T-helper 17 cell (primary cell): ENCODE data around the gene HELZ2. TPM values are rescaled to one million over a fixed set of nuclear protein-coding genes. Genes with fewer than 3 reads are reported as not detected.
"Not testable (repeated sequence)": the region's sequence is repeated elsewhere in the genome, so short reads cannot be mapped to it uniquely, and the experiment has no call there.

Experiments
- ATAC-seq: fragments of 150-1000 bp; cut with Tn5 transposase; 2 replicates; pipeline ENCODE4 v1.10.0; 2021; ENCODE audit warnings: mild to moderate bottlenecking, moderate library complexity
- DNase-seq, 3 donors: peaks; one replicate each; pipeline versions ENCODE4 v3.0.0 to v3.0.0-alpha.2; 2020 to 2021
- H3K9me3 ChIP-seq: one replicate; pipeline ENCODE4 v1.7.0; 2013; ENCODE audit warnings: low read length, mild to moderate bottlenecking; ENCODE audit not compliant: control insufficient read depth, poor library complexity, severe bottlenecking
- H3K27ac Mint-ChIP-seq: one replicate; pipeline ENCODE4 v1.8.0; 2022; ENCODE audit warnings: mild to moderate bottlenecking, moderate library complexity, mixed read lengths
- H3K27me3 Mint-ChIP-seq: one replicate; pipeline ENCODE4 v1.8.0; 2022; ENCODE audit warnings: mixed read lengths
- H3K36me3 Mint-ChIP-seq: one replicate; pipeline ENCODE4 v1.8.0; 2022; ENCODE audit warnings: low read depth, mixed read lengths
- H3K4me1 Mint-ChIP-seq: one replicate; pipeline ENCODE4 v1.8.0; 2022; ENCODE audit warnings: mild to moderate bottlenecking, mixed read lengths
- H3K4me3 Mint-ChIP-seq: one replicate; pipeline ENCODE4 v1.8.0; 2022; ENCODE audit warnings: mild to moderate bottlenecking, moderate library complexity, mixed read lengths
- total RNA-seq, 4 donors: library from RNA in 2 of 4; stranded (reverse) in 2 of 4; gene quantifications; one replicate each; pipeline ENCODE4 v1.2.3 and lab custom pipeline; 2022 to 2026

The HELZ2 gene
- total RNA-seq, 2 donors from 2014 or later = 48.0 to 54.8 TPM

- DNase-seq = no peak
- Mint-ChIP-seq H3K36me3 (peaks cover 4% of the 10 kb centered on the region), H3K4me3 (no peak overlapping the region), H3K27me3 (no peaks in the 10 kb centered on the region), H3K27ac (no peak overlapping the region), H3K4me1 (peaks cover 5% of the 10 kb centered on the region)
- no peak for ATAC-seq
- H3K9me3 ChIP-seq = no peaks in the 10 kb centered on the region
These were observed 12.2 kb downstream of the HELZ2 start for GRCh38 chr20:63561624-63562396.

GRCh38 chr20:63560856-63561609 is 13.0 kb downstream of the HELZ2 start:
- Mint-ChIP-seq H3K36me3 (peaks cover 4% of the 10 kb centered on the region), H3K4me1 (peaks cover 5% of the 10 kb centered on the region), H3K27me3 (no peaks in the 10 kb centered on the region), H3K4me3 (no peak overlapping the region), H3K27ac (no peak overlapping the region)
- no peaks in the 10 kb centered on the region for H3K9me3 ChIP-seq
- no peak for ATAC-seq
- no peak for DNase-seq

GRCh38 chr20:63560333-63560805 is 13.7 kb downstream of the HELZ2 start:
- DNase-seq (no peak), ATAC-seq (no peak)
- H3K36me3 Mint-ChIP-seq = peaks cover 4% of the 10 kb centered on the region
- peaks cover 5% of the 10 kb centered on the region for H3K4me1 Mint-ChIP-seq
- no peaks in the 10 kb centered on the region for H3K27me3 Mint-ChIP-seq
- H3K27ac Mint-ChIP-seq = no peak overlapping the region
- no peak overlapping the region for H3K4me3 Mint-ChIP-seq
- H3K9me3 ChIP-seq = no peaks in the 10 kb centered on the region

GRCh38 chr20:63559485-63560332 is 14.3 kb downstream of the HELZ2 start:
- H3K4me3 Mint-ChIP-seq, ATAC-seq, H3K27me3 Mint-ChIP-seq, H3K36me3 Mint-ChIP-seq, H3K4me1 Mint-ChIP-seq, H3K9me3 ChIP-seq, H3K27ac Mint-ChIP-seq: not testable (repeated sequence)
- DNase-seq = peak in 1 of 3 donors; percentile 51

- no peaks in the 10 kb centered on the region for H3K9me3 ChIP-seq
- ATAC-seq = peak; percentile 19
- peaks cover 4% of the 10 kb centered on the region for H3K36me3 Mint-ChIP-seq
- H3K4me3 Mint-ChIP-seq = no peak overlapping the region
- H3K4me1 Mint-ChIP-seq = peaks cover 5% of the 10 kb centered on the region
- H3K27ac Mint-ChIP-seq = no peak overlapping the region
- H3K27me3 Mint-ChIP-seq = no peaks in the 10 kb centered on the region
- DNase-seq = no peak
These were observed 15.1 kb downstream of the HELZ2 start for GRCh38 chr20:63558804-63559484.

GRCh38 chr20:63557481-63557891 is 16.6 kb downstream of the HELZ2 start:
- Mint-ChIP-seq H3K36me3 (peaks cover 4% of the 10 kb centered on the region), H3K4me1 (peaks cover 9% of the 10 kb centered on the region), H3K27me3 (no peaks in the 10 kb centered on the region), H3K27ac (no peak overlapping the region), H3K4me3 (no peak overlapping the region)
- DNase-seq (no peak), ATAC-seq (no peak)
- H3K9me3 ChIP-seq = no peaks in the 10 kb centered on the region

GRCh38 chr20:63556873-63557478 is 17.1 kb downstream of the HELZ2 start:
- no peak for DNase-seq
- H3K9me3 ChIP-seq = no peaks in the 10 kb centered on the region
- H3K36me3 Mint-ChIP-seq = peaks cover 4% of the 10 kb centered on the region
- no peak overlapping the region for H3K4me3 Mint-ChIP-seq
- H3K27me3 Mint-ChIP-seq = no peaks in the 10 kb centered on the region
- no peak overlapping the region for H3K27ac Mint-ChIP-seq
- no peak for ATAC-seq
- H3K4me1 Mint-ChIP-seq = peaks cover 12% of the 10 kb centered on the region

GRCh38 chr20:63555661-63556381 is 18.2 kb downstream of the HELZ2 start:
- no peak for ATAC-seq
- Mint-ChIP-seq H3K4me1 (peaks cover 14% of the 10 kb centered on the region), H3K27me3 (no peaks in the 10 kb centered on the region), H3K4me3 (no peak overlapping the region), H3K27ac (peak overlapping the region; percentile 9), H3K36me3 (peaks cover 4% of the 10 kb centered on the region)
- no peak for DNase-seq
- H3K9me3 ChIP-seq = no peaks in the 10 kb centered on the region

- no peak overlapping the region for H3K27ac Mint-ChIP-seq
These were observed 19.4 kb downstream of the HELZ2 start for GRCh38 chr20:63554361-63555278.

GRCh38 chr20:63553933-63554290 is 20.1 kb downstream of the HELZ2 start, which contains the start of gene FNDC11:
FNDC11 (plus strand) TSS chr20:63554159; CDS start chr20:63555664, 1,505 bp downstream.
- H3K36me3 Mint-ChIP-seq = no peaks in the 10 kb centered on the region
- peaks cover 13% of the 10 kb centered on the region for H3K4me1 Mint-ChIP-seq
- H3K27me3 Mint-ChIP-seq = no peaks in the 10 kb centered on the region
- peak; percentile 8 for ATAC-seq
- peak in 2 of 3 donors; percentile 58 to 65 for DNase-seq
- H3K4me3 Mint-ChIP-seq = peak within 1 kb of the TSS; percentile 83
- H3K9me3 ChIP-seq = no peaks in the 10 kb centered on the region
- peak within 1 kb of the TSS; percentile 88 for H3K27ac Mint-ChIP-seq

More at GRCh38 chr20:63554361-63555278, 19.4 kb downstream of the HELZ2 start:
- no peaks in the 10 kb centered on the region for H3K9me3 ChIP-seq
- peak overlapping the region; percentile 83 for H3K4me3 Mint-ChIP-seq
- ATAC-seq = no peak
- DNase-seq = no peak
- H3K27me3 Mint-ChIP-seq = no peaks in the 10 kb centered on the region
- H3K4me1 Mint-ChIP-seq = peaks cover 14% of the 10 kb centered on the region
- H3K36me3 Mint-ChIP-seq = peaks cover 2% of the 10 kb centered on the region
